HG02798 (cell line): Measurements from ENCODE around the gene LAMA2.

Experiments
- ATAC-seq: cut with Tn5 transposase; IDR thresholded peaks from one replicate; pipeline ENCODE4 v1.9.1; 2021; ENCODE audit warnings: mild to moderate bottlenecking; ENCODE audit not compliant: unreplicated experiment, poor library complexity

LAMA2 gene

DNA sequence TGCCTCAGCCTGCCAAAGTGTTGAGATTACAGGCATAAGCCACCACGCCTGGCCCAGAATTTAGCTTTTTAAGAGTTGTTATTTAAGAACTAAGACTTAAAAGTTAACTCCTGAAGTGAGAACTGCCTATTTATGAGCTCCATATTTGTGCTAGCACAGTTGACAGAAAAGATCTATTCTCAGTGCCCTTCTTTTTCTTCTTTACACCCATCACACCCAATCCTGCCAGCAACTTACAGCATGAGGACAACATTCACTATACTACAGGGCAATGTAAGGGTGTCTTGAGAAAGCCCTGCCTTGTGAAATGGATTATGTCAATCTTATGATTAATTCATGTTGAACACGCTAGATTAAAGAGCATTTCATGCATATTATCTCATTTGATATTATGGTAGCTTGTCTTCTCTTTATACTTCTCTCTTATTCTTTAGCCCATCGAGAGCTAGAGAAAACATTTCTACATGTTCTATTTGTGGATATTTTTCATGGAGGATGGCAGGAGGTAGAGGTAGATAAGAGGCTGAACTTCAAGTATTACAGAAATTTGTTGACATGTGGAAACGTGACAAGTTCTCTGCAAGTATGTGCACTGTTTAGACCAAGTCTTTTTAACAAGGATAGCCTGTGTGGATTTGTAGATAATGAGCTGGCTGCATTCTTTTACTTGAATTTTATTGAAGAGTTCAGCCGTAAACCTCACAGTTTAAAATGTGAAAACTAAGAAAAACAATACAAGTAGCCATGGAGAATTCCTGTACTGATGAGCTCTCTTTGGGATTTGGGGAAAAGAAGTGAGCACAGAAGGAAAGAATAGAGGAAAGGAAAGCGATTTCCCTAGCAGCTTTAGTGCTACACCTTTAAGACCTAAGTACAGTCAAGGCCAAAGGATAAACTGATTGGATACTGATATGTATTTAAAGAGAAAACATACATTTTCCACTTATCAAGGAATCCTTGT is 614.8 kb downstream of the LAMA2 start:
- ATAC-seq, result no peak

GRCh38 chr6:129498541-129498940 is 615.6 kb downstream of the LAMA2 start:
- no peak for ATAC-seq

- peak; percentile 75 for ATAC-seq
These were observed 616.3 kb downstream of the LAMA2 start for GRCh38 chr6:129498950-129499842.

- ATAC-seq, result no peak
These were observed 616.9 kb downstream of the LAMA2 start for GRCh38 chr6:129499843-129500219.

DNA sequence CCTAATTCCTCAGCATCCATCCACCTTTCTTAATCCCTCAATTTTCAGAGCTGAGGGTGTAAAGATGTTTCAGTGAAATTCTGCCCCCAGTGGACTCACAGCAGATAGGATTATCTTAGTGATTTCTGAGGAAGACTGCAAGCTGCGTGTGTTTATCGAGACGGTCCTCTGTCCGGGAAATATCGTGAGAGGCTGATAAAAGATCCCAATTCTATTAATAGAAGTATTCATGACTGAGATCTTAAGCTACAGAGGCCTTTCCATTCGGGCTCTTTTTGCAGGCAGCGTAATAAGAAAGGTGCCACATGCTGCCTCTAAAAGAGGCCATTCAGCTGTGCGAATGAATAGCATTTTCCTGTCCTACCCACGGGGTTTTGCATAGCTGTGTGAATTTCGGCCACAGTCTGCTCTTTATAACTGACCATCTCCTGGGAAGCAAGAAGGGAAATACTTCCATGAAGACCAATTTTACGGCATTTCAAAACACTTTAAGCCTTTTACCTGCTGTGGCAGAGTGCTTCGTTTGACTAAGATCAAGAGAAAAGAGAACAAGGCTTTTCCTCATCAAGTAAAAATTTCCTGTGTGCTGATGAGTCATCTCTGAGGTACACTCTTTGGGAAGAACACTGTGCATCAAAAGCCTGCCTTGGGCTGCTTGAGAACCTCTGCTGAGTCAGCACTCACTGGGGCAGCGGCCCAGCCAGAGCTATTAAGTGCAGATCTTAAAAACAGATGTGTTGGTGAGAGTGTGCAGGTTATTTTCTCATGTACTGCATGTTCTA is 618.2 kb downstream of the LAMA2 start:
- ATAC-seq, result no peak

DNA sequence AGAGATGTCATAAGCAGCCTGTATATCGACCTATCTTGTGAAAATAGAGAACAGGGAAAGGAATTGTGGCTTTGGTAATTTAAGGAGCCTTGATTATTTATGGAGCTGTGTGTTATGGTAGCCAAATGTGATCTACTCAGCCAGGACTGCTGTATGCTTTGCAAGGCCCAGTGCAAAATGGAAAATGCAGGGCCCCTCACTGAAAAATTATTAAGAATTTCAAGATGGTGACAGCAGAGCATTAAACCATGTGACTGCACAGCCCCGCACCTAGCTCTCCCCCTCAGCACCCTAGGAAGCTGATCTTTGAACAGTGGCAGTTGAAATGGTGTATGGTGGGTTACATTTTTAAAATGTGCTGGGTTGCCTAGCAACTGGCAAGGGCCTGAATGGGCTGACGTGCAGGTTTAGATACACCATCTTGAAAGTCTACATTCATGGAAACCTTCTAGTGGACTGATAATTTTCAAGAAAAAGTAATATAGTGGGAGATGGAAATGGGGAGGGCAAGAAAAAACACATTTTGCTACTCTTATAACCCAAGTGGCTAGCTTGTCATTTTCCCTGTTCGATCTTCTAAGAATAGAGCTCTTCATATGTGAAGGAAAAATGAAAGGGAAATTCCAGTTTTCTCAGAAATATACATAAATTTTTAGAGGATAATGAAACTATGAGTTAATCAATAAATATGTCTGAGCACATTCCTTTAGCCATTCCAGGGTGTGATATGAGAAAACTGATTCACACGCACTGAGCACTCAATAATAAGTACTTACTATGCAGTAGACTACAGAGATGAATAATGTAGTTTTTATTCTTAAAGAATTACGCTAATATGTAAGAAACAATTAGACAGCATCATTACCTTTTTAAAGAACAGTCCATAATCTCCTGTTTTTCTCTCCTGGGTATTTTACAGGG is 619.1 kb downstream of the LAMA2 start:
- no peak for ATAC-seq

- ATAC-seq, result no peak
These were observed 621.5 kb downstream of the LAMA2 start for GRCh38 chr6:129504456-129504855.

- ATAC-seq, result no peak
These were observed 624.3 kb downstream of the LAMA2 start for GRCh38 chr6:129507059-129507807.

- ATAC-seq, result no peak
These were observed 624.9 kb downstream of the LAMA2 start for GRCh38 chr6:129507846-129508245.

DNA sequence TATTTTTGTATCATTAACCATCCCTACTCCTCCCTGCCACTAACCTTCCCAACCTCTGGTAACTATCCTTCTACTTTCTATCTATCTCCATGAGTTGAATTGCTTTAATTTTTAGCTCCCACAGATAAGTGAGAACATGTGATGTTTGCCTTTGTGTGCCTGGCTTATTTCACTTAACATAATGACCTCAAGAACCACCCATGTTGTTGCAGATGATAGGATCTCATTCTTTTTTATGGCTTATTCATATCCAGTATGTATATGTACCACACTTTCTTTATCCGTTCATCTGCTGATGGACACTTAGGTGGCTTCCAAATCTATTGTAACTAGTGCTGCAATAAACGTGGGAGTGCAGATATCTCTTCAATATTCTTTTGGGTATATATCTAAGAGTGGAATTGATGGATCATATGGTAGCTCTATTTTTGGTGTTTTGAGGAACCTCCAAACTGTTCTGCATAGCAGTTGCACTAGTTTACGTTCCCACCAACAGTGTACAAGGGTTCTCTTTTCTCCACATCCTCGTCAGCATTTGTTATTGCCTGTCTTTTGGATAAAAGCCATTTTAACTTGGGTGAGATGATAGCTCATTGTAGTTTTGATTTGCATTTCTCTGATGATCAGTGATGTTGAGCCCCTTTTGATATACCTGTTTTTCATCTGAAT is 625.7 kb downstream of the LAMA2 start:
- no peak for ATAC-seq

GRCh38 chr6:129510950-129511349 is 628.0 kb downstream of the LAMA2 start:
- ATAC-seq, result no peak

DNA sequence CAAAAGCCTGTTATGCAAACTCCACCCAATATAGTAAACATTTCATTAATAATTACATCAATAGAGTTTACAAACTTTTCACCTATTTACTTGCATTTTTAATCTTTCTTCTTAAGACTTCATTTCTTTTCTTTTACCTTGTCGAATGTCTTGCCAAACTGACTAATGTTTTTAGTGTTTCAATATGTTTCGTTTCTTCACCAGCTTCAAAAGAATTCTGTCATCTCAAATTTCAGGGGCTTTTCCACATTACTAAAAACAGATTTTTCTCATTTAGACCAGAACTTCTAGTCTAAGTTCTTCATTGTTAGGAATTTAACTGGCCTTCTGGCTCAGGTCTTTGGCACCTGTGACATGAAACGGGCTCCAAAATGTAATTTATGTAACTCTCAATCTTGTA is 630.5 kb downstream of the LAMA2 start:
- ATAC-seq, result no peak

DNA sequence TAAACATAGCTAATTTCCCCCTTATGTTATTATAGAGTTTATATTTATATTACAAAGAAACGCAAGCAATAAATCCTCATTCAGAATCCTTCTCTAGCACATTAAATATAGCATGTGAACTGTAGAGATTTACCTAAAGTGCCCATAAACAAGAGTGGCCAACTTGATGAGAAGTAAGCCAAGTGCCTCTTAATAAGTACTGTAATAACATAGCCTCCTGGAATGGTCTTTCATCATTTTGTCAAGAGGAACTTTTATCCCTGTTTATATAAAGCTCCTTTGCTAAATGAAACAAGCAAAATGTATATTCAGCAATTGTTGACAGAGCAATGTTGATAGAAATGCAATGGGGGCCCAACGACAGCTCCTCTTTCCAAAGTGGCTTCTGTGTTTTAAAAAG is 632.1 kb downstream of the LAMA2 start:
- ATAC-seq, result no peak

- no peak for ATAC-seq
These were observed 633.1 kb downstream of the LAMA2 start for GRCh38 chr6:129516005-129516404.

DNA sequence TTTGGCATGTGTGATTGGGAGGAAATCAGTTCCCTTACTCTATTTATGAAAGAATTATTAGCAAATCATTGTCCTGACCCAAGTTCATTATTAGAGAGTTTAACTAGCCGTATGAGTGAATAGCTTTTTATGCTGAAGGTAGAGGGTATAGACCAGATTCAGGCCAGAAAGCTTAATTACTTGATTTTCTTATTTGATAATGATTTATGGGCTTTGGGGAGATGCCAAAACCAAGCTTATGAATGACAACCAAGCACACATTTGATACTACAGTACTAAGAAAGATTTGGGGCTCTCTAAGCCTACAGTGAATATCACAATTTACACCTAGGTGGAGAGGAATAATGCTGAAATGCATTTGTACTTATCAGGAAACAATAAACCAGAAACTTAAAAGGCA is 633.8 kb downstream of the LAMA2 start:
- ATAC-seq, result no peak

DNA sequence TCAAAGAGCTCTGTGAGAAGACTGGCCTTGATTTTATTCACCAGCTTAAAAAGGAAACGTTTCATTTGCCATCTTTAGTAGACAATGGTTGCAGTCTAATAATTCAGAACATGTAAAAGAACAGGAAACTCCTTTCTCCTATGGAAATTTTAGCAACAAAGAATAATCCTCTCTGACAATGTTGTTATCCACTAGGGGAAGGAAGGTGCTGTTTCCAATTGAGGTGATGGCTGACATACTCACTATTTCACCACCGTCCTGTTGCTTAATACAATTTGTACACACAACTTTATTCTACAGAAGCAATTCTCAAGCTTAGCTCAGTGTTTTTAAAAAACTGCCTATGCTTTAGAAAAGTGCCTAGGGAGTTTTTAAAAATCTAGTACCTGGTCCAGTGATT is 634.4 kb downstream of the LAMA2 start:
- no peak for ATAC-seq

DNA sequence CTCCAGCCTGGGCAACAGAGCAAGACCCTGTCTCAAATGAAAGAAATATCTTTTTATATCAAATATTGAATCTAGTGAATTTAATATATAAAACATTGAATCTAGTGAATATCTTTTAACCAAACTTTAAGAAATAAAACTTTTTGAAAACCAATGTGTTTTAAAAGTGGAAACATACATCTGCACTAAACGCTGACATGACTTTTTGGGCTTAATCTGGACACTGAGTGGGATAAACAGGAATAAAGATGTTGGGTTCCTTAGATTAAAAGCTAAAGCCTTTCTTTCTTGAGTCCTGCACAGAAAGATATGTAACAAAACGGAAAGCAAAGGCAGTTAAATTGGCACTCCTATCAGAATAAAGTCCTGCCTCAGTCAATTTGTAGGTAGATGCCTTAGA is 636.8 kb downstream of the LAMA2 start:
- no peak for ATAC-seq

- ATAC-seq, result no peak
These were observed 639.0 kb downstream of the LAMA2 start for GRCh38 chr6:129521946-129522345.
